NCI-H446 (cell line): ENCODE measurements around the gene TNRC18.
"Not testable (repeated sequence)": the region's sequence is repeated elsewhere in the genome, so short reads cannot be mapped to it uniquely, and the experiment has no call there.

ENCODE experiments used
- DNase-seq, 2 experiments: peaks; one replicate each; lab custom pipeline; 2025; lab: John Stamatoyannopoulos, UW

Gene TNRC18, protein sequence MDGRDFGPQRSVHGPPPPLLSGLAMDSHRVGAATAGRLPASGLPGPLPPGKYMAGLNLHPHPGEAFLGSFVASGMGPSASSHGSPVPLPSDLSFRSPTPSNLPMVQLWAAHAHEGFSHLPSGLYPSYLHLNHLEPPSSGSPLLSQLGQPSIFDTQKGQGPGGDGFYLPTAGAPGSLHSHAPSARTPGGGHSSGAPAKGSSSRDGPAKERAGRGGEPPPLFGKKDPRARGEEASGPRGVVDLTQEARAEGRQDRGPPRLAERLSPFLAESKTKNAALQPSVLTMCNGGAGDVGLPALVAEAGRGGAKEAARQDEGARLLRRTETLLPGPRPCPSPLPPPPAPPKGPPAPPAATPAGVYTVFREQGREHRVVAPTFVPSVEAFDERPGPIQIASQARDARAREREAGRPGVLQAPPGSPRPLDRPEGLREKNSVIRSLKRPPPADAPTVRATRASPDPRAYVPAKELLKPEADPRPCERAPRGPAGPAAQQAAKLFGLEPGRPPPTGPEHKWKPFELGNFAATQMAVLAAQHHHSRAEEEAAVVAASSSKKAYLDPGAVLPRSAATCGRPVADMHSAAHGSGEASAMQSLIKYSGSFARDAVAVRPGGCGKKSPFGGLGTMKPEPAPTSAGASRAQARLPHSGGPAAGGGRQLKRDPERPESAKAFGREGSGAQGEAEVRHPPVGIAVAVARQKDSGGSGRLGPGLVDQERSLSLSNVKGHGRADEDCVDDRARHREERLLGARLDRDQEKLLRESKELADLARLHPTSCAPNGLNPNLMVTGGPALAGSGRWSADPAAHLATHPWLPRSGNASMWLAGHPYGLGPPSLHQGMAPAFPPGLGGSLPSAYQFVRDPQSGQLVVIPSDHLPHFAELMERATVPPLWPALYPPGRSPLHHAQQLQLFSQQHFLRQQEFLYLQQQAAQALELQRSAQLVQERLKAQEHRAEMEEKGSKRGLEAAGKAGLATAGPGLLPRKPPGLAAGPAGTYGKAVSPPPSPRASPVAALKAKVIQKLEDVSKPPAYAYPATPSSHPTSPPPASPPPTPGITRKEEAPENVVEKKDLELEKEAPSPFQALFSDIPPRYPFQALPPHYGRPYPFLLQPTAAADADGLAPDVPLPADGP (N-terminal part only)

DNA sequence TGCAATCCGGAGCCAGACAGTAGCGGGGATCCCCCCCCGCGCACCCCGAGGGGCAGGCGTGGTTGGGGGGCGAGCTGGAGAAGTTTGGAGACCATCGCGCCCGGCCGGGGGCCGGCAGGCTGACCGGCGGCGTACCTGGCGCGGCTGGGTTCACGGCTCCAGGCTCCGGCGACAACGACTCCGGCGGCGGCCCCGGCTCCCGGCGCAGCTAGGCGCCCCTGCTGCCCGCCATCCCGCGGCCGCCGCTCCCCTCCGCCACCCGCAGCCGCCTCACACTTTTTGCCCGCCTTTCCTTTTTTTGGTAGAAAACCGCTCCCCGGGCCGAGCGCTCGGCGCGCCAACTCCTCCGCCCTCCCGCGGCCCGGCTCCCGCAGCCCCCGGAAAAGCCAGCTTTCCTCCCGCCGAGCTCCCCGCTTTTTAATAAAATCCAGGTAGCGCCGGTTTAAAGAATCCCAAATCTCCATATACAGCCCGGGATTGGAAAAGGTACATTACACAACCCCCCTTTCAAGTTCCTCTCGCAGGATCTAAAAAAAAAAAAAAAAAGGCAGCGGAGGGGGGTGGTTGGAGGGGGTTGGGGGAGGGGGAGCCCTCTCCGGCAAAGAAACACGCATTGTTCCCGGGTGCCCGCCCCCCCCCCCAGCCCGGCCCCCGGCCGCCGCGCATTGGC lies at the start of gene TNRC18:
TNRC18 (minus strand) TSS at position 529 of the 670 bp plus-strand sequence. CDS start 2,588 bp downstream, outside the sequence.
- peak; percentile 63 to 86 for DNase-seq

GRCh38 chr7:5472432-5473315 lies 49.0 kb upstream of the TNRC18 start:
- DNase-seq = no peak

DNA sequence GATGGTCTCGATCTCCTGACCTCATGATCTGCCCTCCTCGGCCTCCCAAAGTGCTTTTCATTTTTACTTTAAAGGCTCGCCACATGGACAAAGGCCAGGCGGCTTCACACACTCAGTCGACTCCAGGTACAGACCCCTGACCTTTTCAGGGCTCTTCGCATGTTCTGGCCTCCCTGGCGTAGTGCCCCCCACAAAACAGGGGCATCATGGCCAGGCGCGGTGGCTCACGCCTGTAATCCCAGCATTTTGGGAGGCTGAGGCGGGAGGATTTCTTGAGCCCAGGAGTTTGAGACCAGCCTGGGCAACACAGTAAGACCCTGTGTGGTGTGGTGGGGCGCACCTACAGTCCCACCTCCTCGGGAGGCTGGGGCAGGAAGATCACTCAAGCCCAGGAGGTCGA lies 48.0 kb upstream of the TNRC18 start:
- DNase-seq = not testable (repeated sequence)

DNA sequence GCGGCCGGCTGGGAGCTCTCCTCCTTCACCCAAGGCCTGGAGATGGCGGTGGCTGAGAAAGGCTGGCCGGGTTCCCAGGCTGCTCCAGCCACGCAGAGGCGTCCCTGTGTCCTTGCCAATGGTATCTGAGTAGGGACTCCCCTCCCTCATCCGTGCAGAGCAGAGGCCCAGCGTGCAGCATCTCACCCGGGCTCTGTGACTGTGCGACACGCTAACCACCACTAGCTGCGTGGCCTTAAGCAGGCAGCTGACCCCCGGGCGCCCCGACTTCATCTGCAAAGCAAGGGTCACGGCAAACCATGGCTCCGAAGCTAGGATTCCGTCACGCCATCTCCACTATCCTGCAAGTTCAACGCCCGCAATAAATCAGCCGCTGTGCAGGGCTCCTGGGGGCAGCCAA lies 47.2 kb upstream of the TNRC18 start:
- DNase-seq = no peak

GRCh38 chr7:5470167-5470532 lies 46.5 kb upstream of the TNRC18 start:
- no peak for DNase-seq

GRCh38 chr7:5469375-5470166 lies 45.9 kb upstream of the TNRC18 start:
- DNase-seq = no peak

DNA sequence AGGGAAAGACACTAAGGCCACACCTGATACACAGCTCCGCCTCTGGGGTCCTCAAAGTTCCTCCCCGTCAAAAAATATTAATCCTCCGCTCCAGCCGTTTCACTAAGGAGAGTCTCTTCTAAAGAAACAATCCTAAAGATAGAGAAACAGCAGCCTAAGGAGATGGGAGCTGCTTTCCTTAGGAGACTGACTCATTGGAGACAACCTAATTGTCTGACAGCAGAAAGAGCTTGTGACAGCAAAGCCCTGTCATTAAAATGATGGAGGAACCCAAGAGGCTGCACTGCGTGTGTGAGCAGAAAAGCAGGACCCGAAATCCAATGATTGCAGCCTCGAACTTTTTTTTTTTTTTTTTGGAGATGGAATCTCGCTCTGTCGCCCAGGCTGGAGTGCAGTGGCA lies 44.0 kb upstream of the TNRC18 start:
- no peak for DNase-seq

DNA sequence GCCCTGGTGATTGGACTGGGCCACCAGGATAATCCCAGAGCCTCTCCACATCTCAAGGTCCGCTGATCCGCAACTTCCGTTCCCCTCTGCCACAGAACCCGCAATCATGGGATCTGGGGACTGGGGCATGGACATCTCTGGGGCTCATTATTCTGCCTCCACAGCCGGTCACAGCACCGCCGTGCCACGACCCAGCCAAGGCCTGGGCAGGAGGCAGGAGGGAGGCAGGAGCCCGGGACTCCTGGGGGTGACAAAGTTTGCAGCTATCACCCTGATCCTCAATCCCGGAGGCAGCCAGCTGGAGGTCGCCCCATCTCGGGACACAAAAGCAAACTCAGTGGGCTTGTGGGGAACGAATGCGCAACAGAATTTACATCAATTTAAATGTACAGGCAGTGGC lies 42.9 kb upstream of the TNRC18 start:
- no peak for DNase-seq

- no peak for DNase-seq
Measured at GRCh38 chr7:5463031-5463430, 39.4 kb upstream of the TNRC18 start.

GRCh38 chr7:5462216-5462615 lies 38.6 kb upstream of the TNRC18 start:
- no peak for DNase-seq

DNA sequence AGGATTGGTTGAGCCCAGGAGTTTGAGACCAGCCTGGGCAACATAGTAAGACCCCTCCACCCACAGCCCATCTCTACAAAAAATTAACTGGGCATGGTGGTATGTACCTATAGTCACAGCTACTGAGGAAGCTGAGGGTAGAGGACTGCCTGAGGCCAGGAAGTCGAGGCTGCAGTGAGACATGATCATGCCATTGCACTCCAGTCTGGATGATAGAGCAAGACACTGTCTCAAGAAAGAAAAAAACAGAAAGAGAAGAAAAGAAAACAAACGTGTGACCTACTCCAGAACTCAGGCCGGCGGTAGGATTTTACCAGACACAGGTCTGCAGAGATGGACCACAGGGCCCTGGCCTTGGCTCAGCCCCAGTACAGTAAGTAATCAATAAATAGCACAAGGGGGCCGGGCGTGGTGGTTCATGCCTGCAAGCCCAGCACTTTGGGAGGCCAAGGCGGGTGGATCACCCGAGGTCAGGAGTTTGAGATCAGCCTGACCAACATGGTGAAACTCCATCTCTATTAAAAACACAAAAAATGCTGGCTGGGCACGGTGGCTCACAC lies 35.4 kb upstream of the TNRC18 start:
- no peak for DNase-seq

DNA sequence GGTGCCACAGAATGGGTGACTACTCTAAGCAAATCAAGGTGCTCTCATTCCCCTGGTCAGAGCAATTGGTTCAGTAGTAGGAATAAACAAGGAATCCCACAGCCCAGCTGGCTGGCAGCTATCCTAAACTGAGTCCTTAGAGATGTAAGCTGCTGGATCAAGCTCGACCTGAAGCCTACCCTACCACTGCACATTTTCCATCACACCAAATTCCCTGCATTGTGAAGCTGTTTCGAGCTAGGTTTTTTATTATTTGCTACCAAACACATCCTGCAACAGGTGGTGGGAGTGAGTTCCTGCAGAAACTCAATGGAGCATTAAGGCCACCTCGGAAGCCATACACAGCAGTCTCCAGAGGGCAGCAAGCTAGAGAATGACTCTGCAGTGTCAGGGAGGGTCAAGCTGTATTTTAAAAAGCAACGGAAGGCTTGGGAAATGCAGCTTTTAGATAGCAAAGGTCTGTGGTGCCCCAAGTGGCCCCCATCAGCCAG lies 33.7 kb upstream of the TNRC18 start:
- no peak for DNase-seq

- no peak for DNase-seq
Measured at GRCh38 chr7:5456409-5456808, 32.8 kb upstream of the TNRC18 start.

DNA sequence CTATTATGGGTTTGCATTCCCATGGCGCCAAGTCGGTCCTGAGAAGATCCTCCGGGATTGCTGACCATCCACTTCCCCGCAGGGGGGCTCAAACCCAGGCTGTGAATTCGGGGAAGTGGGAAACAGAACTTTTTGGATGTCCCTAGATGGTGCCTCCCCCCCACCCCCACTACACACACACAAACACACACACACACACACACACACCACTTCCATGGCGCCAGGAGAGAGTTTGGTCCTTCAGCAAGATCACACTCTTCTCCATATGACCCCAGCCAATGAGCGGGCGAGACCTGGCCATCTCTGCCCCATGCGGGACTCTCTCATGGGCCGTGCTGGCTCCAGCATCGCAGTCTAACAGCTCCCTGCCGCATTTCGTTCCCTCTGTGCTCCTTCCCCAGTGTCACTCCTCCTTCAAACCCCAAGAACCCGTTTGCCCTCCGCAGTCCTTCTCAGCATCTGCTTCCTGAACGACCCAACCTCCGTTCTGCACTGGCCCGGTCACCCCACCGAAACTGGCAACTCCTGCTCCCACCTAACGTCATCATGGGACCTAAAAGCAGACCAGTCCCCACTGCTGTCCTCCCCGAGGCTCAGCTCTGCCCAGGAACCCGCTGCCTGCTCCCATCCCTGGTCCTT lies 32.1 kb upstream of the TNRC18 start:
- DNase-seq = no peak

DNA sequence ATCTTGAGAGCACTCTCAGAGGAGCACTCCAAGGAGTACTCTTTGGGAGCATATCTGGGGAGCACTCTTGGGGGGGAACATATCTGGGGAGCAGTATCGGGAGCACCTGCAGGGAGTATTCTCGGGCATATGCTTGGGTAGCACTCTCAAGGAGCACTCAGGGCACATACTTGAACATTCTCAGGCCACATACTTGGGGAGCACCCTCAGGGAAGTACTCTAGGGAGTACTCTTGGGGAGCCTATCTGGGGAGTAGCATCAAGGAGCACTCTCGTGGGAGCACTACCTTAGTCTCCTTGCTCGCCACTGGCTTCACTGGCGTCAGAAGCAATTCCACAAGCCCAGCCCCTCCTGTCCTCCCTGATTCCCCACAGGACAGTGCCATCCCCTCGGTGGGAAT lies 31.5 kb upstream of the TNRC18 start:
- DNase-seq = no peak

- DNase-seq = no peak
Measured at GRCh38 chr7:5454485-5454884, 30.9 kb upstream of the TNRC18 start.

DNA sequence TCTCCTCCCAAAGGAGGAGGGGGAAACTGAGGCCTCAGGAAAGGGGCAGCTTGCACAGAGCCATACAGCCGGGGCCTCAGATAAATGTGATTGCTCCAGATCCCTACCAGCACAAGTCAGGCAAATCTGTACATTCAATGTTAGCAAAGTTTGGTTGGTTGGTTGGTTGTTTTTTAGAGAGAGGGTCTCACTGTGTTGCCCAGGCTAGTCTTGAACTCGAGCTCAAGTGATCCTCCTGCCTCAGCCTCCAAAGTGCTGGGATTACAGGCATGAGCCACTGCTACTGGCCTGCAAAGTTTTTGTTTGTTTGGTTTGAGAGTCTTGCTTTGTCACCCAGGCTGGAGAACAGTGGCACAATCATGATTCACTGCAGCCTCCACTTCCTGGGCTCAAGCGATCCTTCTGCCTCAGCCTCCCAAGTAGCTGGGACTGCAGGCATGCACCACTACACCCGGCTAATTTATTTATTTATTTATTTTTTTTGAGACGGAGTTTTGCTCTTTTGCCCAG lies 30.0 kb upstream of the TNRC18 start:
- DNase-seq = no peak

GRCh38 chr7:5452937-5453540 lies 29.4 kb upstream of the TNRC18 start:
- peak in 1 of 2 experiments; percentile 31 for DNase-seq
